ENCODE results near the gene WDR38.

Gene WDR38

DNA sequence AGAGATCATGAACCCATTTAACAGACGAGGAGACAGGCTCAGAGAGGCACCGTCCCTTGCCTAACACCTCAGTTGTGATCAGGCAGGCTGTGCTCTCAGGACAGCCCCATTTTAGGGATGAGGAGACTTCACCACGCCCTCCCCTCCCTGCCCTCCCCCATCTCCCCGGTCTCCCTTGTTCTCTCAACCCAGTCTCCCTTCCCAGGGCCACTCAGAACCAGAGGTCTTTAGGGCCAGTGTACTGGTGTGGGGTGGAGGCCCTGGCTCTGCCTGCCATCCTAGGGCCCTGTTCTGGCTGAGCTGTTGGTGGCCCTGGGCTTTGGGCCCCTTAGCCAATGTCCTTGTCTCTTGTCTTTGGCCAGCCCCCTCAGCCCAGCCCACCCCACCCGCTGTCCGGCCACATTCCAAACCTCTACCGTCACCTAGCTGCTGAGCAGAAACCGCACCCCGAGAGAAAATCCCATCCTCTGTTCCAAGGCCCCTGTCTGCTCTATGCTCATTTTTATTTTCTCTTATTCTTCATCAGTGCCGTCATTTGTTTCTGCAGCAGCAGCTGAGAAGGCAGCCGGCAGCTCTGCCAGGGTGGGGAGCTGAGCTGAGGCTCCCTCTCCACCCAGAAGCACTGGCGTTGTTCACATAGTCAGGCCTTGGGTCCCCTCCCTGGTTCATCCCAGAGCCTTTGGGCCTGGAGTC lies 42.5 kb upstream of the WDR38 start:
- in situ Hi-C loops (cut with HindIII; ENCODE audit: low sequenced_read_pairs), result no loop called here
- no peak for TF ChIP-seq CTCF (IDR thresholded peaks at IDR 0.05; ENCODE audit: low read depth, low read length)
- H3K4me3 ChIP-seq (ENCODE audit: low read depth, low read length), result no peak overlapping the region
- peak; percentile 97 for DNase-seq (ENCODE audit: low read depth, low spot score)

- in situ Hi-C loops (cut with HindIII; ENCODE audit: low sequenced_read_pairs), result no loop called here
- TF ChIP-seq CTCF (IDR thresholded peaks at IDR 0.05; ENCODE audit: low read depth, low read length), result no peak
- peak; percentile 100 for DNase-seq (ENCODE audit: low read depth, low spot score)
These were observed 40.8 kb upstream of the WDR38 start for GRCh38 chr9:124812441-124812876.

DNA sequence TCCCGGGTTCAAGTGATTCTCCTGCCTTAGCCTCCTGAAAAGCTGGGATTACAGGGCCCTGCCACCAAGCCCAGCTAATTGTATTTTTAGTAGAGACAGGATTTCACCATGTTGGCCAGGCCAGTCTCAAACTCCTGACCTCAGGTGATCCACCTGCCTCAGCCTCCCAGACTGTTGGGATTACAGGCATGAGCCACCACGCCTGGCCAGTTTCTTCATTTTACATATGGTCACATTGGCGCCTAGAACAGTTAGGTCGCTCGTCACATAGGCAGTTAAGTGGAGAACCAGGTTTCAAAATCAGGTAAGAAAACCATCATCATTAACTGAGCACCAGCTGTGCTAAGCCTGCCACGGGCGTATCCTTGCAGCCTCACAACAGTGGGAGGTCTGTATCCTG lies 40.2 kb upstream of the WDR38 start:
- TF ChIP-seq CTCF (IDR thresholded peaks at IDR 0.05; ENCODE audit: low read depth, low read length), result no peak
- H3K4me3 ChIP-seq (ENCODE audit: low read depth, low read length), result no peak overlapping the region
- no peak for DNase-seq (ENCODE audit: low read depth, low spot score)
- in situ Hi-C loops (cut with HindIII; ENCODE audit: low sequenced_read_pairs), result no loop called here

More at GRCh38 chr9:124812441-124812876, 40.8 kb upstream of the WDR38 start:
- no peak overlapping the region for H3K4me3 ChIP-seq (ENCODE audit: low read depth, low read length)

DNA sequence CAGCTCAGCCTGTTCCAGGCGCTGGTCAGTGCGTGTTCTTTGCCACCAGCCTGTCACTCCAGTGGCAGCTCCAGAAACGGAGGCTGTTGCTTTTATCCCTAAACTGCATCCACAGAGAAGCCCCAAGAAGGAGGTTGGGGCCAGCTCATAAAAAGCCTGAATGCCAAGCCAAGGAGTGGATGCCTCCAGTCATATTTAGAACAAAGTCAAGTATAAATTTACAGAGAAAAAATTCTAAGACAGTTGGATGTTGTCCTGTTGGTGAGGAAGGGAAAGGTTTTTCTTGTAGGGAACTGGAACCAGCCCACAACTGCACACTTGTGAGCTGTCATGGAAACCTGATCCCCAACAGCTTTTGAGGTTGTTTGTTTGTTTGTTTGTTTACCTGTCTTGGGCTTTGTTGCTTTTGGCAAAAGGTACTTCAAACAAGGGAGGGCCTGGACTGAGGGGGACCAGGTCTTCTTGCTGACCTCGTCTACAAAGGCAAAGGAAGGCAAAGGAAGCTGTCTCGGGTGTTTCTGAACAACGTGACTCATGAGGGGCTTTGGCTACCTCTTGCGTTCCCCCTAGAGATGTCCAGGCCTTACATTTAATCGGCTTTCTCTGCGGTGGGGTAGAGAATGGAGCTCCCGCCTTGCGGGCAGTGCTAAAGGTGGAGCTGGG lies 39.6 kb upstream of the WDR38 start:
- peak; percentile 35 for DNase-seq (ENCODE audit: low read depth, low spot score)
- no peak overlapping the region for H3K4me3 ChIP-seq (ENCODE audit: low read depth, low read length)
- no peak for TF ChIP-seq CTCF (IDR thresholded peaks at IDR 0.05; ENCODE audit: low read depth, low read length)
- in situ Hi-C loops (cut with HindIII; ENCODE audit: low sequenced_read_pairs), result no loop called here

- in situ Hi-C loops (cut with HindIII; ENCODE audit: low sequenced_read_pairs), result no loop called here
These were observed 39.1 kb upstream of the WDR38 start for GRCh38 chr9:124814164-124814535.

GRCh38 chr9:124815601-124816000 lies 37.7 kb upstream of the WDR38 start:
- no peak overlapping the region for H3K4me3 ChIP-seq (ENCODE audit: low read depth, low read length)
- no peak for DNase-seq (ENCODE audit: low read depth, low spot score)
- in situ Hi-C loops (cut with HindIII; ENCODE audit: low sequenced_read_pairs), result no loop called here
- TF ChIP-seq CTCF (IDR thresholded peaks at IDR 0.05; ENCODE audit: low read depth, low read length), result no peak

More at GRCh38 chr9:124814164-124814535, 39.1 kb upstream of the WDR38 start:
- no peak for TF ChIP-seq CTCF (IDR thresholded peaks at IDR 0.05; ENCODE audit: low read depth, low read length)
- DNase-seq (ENCODE audit: low read depth, low spot score), result no peak
- H3K4me3 ChIP-seq (ENCODE audit: low read depth, low read length), result no peak overlapping the region

Data from astrocyte of the spinal cord (primary cell).